GM10248 (cell line): ENCODE measurements around the gene GOLIM4.

Experiments used
- CTCF ChIA-PET: fragments of 300-600 bp; sonication (Branson Sonifier 250); formaldehyde crosslinking; extraction: SDS; loops from one replicate; lab custom pipeline; 2021; ENCODE audit warnings: antibody characterized with exemption; lab: Yijun Ruan, JAX
- POLR2A ChIA-PET: fragments of 350-650 bp; sonication (Branson Sonifier 250); formaldehyde crosslinking; extraction: SDS; loops from one replicate; lab custom pipeline; 2020; ENCODE audit warnings: antibody characterized with exemption; lab: Yijun Ruan, JAX
- DNase-seq: peaks from one replicate; pipeline ENCODE4 v3.0.0; 2012; ENCODE audit errors: extremely low spot score
- TF ChIP-seq, protein P1 (sequence below): IDR thresholded peaks from 2 replicates; pipeline ENCODE4 v1.5.1; 2012; ENCODE audit warnings: mild to moderate bottlenecking, low read depth; ENCODE audit errors: extremely low read depth, missing control alignments, control extremely low read depth

Gene GOLIM4

DNA sequence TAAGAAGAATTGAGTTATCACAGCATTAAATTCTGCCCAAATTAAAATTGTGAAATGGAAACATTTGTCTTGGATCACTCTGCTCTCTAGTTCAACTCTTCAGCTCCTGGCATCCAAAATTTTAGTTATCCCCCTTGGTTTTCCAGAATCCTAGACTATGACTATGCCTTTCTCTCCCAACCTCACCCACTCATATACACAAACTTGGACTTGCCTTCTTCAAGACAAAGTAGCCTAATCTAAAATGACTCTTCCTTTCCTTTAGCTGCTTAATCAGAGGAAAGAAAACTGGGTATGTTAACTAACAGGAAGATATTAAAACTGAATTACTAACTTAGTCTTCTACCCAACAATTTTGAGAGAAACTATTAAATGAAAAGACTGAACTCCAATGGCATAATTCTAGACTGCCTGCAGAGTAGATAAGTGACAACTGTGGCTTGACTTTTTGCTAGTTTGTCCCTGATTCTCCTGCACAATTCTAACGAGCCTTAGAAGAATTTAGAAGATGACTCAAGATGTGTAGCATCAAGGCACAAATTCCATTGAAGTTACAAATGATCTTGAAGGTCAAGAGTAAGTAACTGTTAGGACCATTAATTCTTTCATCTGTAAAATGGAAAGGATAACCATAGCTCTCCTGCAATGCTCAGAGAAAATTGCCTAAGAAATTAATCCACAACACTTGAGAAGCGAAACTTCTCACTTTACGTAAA, 5.2 kb upstream of the GOLIM4 start:
- TF ChIP-seq, protein P1, sequence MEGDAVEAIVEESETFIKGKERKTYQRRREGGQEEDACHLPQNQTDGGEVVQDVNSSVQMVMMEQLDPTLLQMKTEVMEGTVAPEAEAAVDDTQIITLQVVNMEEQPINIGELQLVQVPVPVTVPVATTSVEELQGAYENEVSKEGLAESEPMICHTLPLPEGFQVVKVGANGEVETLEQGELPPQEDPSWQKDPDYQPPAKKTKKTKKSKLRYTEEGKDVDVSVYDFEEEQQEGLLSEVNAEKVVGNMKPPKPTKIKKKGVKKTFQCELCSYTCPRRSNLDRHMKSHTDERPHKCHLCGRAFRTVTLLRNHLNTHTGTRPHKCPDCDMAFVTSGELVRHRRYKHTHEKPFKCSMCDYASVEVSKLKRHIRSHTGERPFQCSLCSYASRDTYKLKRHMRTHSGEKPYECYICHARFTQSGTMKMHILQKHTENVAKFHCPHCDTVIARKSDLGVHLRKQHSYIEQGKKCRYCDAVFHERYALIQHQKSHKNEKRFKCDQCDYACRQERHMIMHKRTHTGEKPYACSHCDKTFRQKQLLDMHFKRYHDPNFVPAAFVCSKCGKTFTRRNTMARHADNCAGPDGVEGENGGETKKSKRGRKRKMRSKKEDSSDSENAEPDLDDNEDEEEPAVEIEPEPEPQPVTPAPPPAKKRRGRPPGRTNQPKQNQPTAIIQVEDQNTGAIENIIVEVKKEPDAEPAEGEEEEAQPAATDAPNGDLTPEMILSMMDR, result no peak
- ChIA-PET CTCF (interaction anchor here (0.9 to 3.3 kb wide), 8 partner anchors 12 to 64 kb away, joined by 3 to 27 read pairs (median 3); no protein-coding TSS in a partner anchor), POLR2A (no interaction called here)
- DNase-seq, result no peak

DNA sequence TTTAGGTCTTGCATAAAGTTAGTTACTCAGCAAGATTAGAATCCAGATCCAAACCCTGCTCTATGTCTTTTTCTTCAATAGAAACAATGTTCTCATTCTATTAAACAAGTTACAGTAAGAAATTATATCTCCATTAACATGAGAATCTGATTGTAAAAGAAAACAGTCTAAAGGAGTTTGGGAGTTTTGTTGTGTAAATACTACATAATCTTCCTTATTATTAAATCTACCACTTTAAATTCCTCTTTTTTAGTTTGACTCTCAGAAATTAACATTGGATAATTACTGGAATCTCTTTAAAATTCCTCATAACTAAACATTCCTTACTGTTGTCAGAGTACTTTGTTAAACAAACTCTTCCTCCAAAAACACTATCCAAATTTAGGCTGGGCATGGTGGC, 1.7 kb upstream of the GOLIM4 start:
- POLR2A ChIA-PET, result no interaction called here
- CTCF ChIA-PET, result interaction anchor here (2.7 kb wide), 1 partner anchor 68 kb away, joined by 13 read pairs; no protein-coding TSS in a partner anchor
- no peak for DNase-seq
- TF ChIP-seq, protein P1, result no peak

DNA sequence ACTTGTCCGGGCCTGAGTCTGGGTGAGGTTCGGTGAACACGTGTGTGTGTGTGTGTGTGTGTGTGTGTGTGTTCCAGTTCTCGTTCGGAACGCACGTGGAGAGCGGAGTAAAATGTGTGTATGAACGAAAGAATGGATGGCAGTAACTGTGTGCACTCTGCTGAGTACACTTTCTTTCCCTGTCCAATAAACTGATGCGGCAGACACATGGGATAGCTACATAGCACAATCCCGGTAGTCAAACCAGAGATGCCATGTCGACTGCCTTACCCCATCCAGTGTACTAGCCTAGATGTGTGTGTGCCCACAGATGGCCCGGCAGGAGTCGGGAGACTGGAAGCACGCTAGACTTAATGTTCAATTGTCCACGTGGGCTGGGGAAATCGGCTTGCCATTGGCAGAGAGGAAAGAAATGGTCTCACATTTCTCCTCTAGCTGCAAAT, 507 bp upstream of the GOLIM4 start:
- DNase-seq, result peak; percentile 50
- TF ChIP-seq, protein P1, result no peak
- ChIA-PET POLR2A (interaction anchor here (0.6 to 1.0 kb wide), 2 partner anchors 22 to 46 kb away, joined by 3 read pairs; no protein-coding TSS in a partner anchor), CTCF (interaction anchor here (0.7 to 2.7 kb wide), 9 partner anchors 8 to 69 kb away, joined by 3 to 13 read pairs (median 4); no protein-coding TSS in a partner anchor)

DNA sequence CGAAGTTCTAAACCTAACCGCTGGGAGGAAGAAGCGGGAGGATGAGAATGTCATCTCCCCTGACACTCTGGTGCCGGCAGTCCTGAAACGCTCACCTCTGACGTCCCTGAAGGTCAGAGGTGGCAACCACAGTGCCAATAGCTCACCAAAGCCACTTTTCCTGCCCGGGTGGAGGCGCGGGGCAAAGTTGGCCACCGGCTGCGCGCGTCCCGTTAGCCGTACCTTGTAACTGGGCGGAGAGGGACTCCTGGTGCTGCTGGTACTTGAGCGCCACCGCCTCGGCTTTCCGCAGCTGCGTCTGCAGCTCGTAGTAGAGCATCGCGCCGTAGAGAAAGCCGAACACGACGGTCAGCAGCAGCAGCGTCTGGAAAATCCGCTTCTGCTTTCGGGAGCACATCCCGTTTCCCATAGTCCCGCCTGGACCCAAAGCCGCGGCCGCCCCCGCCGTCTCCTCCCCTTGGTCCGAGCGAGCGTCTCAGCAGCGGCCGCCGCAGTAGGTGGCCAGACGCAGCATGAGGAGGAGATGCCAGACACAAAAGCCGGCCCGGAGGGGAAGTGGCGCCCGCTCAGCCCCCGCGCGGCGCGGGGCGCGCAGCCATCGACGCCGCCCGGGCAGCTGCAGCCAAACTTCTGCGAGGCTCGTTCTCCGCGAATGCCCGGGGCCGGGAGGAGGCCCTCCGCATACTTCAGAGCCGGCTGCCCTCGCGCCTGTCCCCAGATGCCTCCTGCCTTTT, 680 bp downstream of the GOLIM4 start:
- ChIA-PET CTCF (interaction anchor here (0.8 to 2.7 kb wide), 13 partner anchors 14 to 75 kb away, joined by 3 to 13 read pairs (median 5); no protein-coding TSS in a partner anchor), POLR2A (no interaction called here)
- TF ChIP-seq, protein P1, result peak; percentile 15
- DNase-seq, result peak; percentile 63

DNA sequence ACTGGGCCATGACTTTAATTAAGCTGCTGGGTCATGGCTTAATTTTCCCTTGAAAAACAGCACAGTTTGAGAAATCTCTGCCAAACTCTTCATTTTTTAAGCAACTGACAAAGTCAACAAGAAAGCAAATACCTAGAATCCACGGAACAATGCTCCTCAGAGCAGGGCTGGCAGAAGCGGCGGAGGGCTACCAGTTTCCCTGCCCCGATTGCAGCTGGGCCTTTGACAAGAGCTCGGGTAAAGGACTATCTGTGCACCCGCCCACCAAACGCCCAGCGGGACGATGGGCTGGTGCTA, 1.2 kb downstream of the GOLIM4 start:
- CTCF ChIA-PET, result interaction anchor here (0.8 to 2.2 kb wide), 11 partner anchors 13 to 76 kb away, joined by 3 to 12 read pairs (median 5); no protein-coding TSS in a partner anchor
- TF ChIP-seq, protein P1, result no peak
- POLR2A ChIA-PET, result no interaction called here
- DNase-seq, result no peak

DNA sequence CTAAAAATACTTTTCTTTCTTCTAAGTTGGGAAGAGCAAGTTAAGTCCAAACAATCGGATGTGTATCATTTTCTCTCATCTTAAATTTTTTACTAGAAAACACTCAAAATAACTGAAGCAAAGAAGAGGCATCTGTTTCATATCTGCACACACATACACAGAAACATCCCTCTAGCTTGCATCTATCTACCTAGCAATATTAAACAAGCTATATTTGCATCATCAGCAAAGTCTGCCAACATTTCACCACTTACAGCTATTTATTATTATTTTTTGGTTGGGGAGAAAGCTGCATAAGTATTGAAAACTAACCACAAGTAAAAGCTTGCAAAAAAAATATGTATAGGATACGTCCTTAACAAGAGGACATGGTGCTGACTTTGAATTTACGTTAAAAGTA, 1.9 kb downstream of the GOLIM4 start:
- no peak for DNase-seq
- POLR2A ChIA-PET, result no interaction called here
- TF ChIP-seq, protein P1, result no peak
- CTCF ChIA-PET, result interaction anchor here (0.9 to 2.2 kb wide), 9 partner anchors 12 to 77 kb away, joined by 3 to 12 read pairs (median 5); no protein-coding TSS in a partner anchor
